Stimulated activated naive B cell treated with anti-CD40 and anti-IgM and Interleukin-4, amounts not matched to agents 10 μg/mL and 1 μg/mL and 100 μg/mL, for 72 hours (primary cell): ENCODE measurements around the gene PSMD6.

Experiments
- ATAC-seq, 2 donors: fragments of 150-1000 bp; cut with Tn5 transposase; replicated peaks; 2 replicates each; pipeline ENCODE4 v1.10.0; 2021; ENCODE audit warnings: moderate library complexity in 1 of 2
- DNase-seq: peaks from one replicate; pipeline ENCODE4 v3.0.0; 2021
- H3K27ac Mint-ChIP-seq: one replicate; pipeline ENCODE4 v1.8.0; 2022; ENCODE audit warnings: mild to moderate bottlenecking, mixed read lengths
- H3K27me3 Mint-ChIP-seq, 2 donors: one replicate each; pipeline ENCODE4 v1.8.0; 2022; ENCODE audit warnings: mixed read lengths in 2 of 2
- H3K36me3 Mint-ChIP-seq, 2 donors: one replicate each; pipeline ENCODE4 v1.8.0; 2022; ENCODE audit warnings: mixed read lengths in 2 of 2, mild to moderate bottlenecking in 1 of 2
- H3K4me1 Mint-ChIP-seq, 2 donors: one replicate each; pipeline ENCODE4 v1.8.0; 2022; ENCODE audit warnings: mixed read lengths in 2 of 2, mild to moderate bottlenecking in 1 of 2
- H3K4me3 Mint-ChIP-seq, 2 donors: one replicate each; pipeline ENCODE4 v1.8.0; 2022; ENCODE audit warnings: mild to moderate bottlenecking in 2 of 2, mixed read lengths in 2 of 2, moderate library complexity in 1 of 2
- H3K9me3 Mint-ChIP-seq, 2 donors: one replicate each; pipeline ENCODE4 v1.8.0; 2022; ENCODE audit warnings: mixed read lengths in 2 of 2, mild to moderate bottlenecking in 1 of 2

The PSMD6 gene

DNA sequence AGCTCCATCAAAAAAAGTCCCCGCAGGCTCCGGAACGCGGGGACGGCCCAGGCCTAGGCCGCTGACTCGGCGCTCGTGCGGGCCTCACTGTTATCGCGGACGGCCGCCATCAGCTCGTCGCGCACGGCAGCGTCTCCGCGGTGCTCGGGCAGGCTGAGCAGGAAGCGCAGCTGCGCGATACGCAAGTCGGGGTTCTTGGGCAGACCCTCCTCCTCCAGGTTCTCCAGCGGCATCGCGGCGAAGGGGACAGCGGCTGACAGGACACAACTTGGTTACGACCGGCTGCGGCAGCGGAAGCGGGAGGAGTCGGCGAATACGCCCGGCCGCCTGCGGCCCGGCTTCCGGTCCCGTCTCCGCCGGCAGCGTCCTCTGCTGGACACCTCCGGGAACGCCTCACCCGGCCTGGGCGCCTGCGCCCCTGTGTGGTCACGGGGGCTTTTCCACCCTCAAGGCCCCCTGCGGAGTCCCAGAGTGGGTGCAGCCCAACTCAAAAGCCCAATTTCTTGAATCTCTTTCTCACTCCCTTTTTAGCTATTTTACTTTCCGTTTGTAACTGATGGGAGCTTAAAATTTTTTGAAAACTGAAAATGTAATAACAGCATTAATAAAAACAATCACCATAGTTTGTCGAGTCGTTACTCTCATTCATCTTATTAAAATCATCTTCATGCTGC, at the start of gene PSMD6:
PSMD6 (minus strand) TSS at position 308 of the 674 bp plus-strand sequence; CDS start at position 233, 75 bp downstream.
- H3K4me3 Mint-ChIP-seq: peak within 1 kb of the TSS; percentile 80 to 91
- DNase-seq (peak; percentile 93), ATAC-seq (peak; percentile 92 to 96)
- peaks cover 11 to 15% of the 10 kb centered on the region in 2 donors for H3K27me3 Mint-ChIP-seq
- peaks cover 7 to 28% of the 10 kb centered on the region in 2 donors for H3K4me1 Mint-ChIP-seq
- peak within 1 kb of the TSS; percentile 47 for H3K27ac Mint-ChIP-seq
- no peaks in the 10 kb centered on the region for H3K9me3 Mint-ChIP-seq
- peaks cover 9 to 20% of the 10 kb centered on the region in 2 donors for H3K36me3 Mint-ChIP-seq

DNA sequence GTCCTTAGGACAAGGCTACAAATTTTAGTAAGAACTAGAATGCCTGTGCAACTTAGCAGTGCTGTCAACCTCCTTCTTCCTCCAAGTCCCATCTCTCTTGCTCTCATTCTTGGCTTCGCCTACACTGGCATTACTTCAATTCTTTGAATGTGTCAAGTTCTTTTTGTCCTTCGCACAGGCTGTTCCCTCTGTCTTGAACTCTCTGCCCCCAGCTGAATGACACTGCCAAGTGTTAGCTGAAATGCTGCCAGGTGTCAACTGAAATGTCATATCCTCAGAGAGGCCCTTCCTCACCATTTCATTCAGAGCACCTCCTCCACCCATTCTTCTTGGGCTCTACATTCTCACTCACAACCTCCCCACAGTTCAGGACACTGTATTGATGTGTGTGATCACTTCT, 48.8 kb upstream of the PSMD6 start:
- DNase-seq: no peak
- Mint-ChIP-seq H3K27me3 (peaks cover 23 to 27% of the 10 kb centered on the region in 2 donors), H3K9me3 (peaks cover 3 to 4% of the 10 kb centered on the region in 2 donors), H3K4me3 (no peak overlapping the region), H3K27ac (no peak overlapping the region), H3K36me3 (peaks cover 0 to 2% of the 10 kb centered on the region in 2 donors), H3K4me1 (no peaks in the 10 kb centered on the region)
- ATAC-seq: no peak

- no peak for ATAC-seq
- H3K27me3 Mint-ChIP-seq: peaks cover 18 to 27% of the 10 kb centered on the region in 2 donors
- H3K27ac Mint-ChIP-seq: no peak overlapping the region
- H3K4me3 Mint-ChIP-seq: no peak overlapping the region
- DNase-seq: no peak
- H3K9me3 Mint-ChIP-seq: peaks cover 3 to 4% of the 10 kb centered on the region in 2 donors
- no peaks in the 10 kb centered on the region for H3K4me1 Mint-ChIP-seq
- H3K36me3 Mint-ChIP-seq: peaks cover 0 to 2% of the 10 kb centered on the region in 2 donors
Measured at GRCh38 chr3:64070704-64071103, 47.4 kb upstream of the PSMD6 start.

DNA sequence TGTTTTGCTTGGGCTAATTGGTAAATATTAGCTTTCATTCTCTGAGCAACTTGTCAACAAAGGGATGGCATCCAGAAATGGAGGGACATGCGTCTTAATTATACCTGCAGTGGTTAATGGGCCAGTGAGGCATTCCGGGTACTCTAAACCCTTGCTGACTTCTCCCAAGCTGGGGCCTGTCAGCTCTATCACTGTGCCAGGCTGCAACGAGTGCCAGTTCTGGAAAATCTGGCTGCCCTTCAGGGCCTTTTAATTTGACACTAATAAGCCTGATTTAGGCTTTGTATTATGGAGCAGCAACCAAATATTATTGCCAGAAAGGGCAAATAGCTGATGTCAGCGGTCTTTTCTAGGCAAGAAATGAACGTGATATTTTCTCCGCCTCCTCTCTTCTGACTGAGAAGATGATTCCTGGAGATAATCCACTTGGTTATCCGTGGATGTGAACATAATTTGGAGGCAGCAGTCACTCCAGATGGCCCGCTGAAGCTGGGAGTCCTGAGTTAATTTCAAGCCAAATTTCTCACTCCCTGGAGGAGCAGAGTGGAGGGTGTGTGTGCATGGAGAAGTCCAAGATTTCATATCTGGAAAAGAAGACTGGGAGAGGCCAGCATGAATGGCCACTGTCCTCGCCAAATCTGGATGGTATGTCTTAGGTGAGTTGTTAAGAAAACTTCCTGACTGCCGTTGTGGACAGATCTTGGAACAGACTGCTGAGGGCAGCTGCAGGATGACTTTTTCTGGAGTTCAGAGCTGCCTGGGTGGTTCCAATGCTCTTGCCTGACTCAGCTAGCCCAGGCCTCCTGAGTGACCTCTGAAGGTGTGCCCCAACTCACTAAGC, 44.4 kb upstream of the PSMD6 start:
- peaks cover 3 to 4% of the 10 kb centered on the region in 2 donors for H3K9me3 Mint-ChIP-seq
- H3K4me1 Mint-ChIP-seq: no peaks in the 10 kb centered on the region
- H3K36me3 Mint-ChIP-seq: peaks cover 0 to 2% of the 10 kb centered on the region in 2 donors
- DNase-seq: no peak
- H3K4me3 Mint-ChIP-seq: no peak overlapping the region
- ATAC-seq: no peak
- H3K27ac Mint-ChIP-seq: no peak overlapping the region
- peaks cover 26 to 31% of the 10 kb centered on the region in 2 donors for H3K27me3 Mint-ChIP-seq

- DNase-seq (no peak), ATAC-seq (no peak)
- Mint-ChIP-seq H3K36me3 (no peaks in the 10 kb centered on the region), H3K4me1 (no peaks in the 10 kb centered on the region), H3K4me3 (no peak overlapping the region), H3K9me3 (no peaks in the 10 kb centered on the region), H3K27ac (no peak overlapping the region), H3K27me3 (peaks cover 12 to 26% of the 10 kb centered on the region in 2 donors)
Measured at GRCh38 chr3:64064804-64065203, 41.5 kb upstream of the PSMD6 start.

- H3K27me3 Mint-ChIP-seq: peaks cover 10 to 31% of the 10 kb centered on the region in 2 donors
- H3K9me3 Mint-ChIP-seq: no peaks in the 10 kb centered on the region
- ATAC-seq: no peak
- no peak overlapping the region for H3K27ac Mint-ChIP-seq
- no peaks in the 10 kb centered on the region for H3K36me3 Mint-ChIP-seq
- peaks cover 3 to 5% of the 10 kb centered on the region in 2 donors for H3K4me1 Mint-ChIP-seq
- DNase-seq: no peak
- H3K4me3 Mint-ChIP-seq: no peak overlapping the region
Measured at GRCh38 chr3:64063983-64064438, 40.7 kb upstream of the PSMD6 start.

DNA sequence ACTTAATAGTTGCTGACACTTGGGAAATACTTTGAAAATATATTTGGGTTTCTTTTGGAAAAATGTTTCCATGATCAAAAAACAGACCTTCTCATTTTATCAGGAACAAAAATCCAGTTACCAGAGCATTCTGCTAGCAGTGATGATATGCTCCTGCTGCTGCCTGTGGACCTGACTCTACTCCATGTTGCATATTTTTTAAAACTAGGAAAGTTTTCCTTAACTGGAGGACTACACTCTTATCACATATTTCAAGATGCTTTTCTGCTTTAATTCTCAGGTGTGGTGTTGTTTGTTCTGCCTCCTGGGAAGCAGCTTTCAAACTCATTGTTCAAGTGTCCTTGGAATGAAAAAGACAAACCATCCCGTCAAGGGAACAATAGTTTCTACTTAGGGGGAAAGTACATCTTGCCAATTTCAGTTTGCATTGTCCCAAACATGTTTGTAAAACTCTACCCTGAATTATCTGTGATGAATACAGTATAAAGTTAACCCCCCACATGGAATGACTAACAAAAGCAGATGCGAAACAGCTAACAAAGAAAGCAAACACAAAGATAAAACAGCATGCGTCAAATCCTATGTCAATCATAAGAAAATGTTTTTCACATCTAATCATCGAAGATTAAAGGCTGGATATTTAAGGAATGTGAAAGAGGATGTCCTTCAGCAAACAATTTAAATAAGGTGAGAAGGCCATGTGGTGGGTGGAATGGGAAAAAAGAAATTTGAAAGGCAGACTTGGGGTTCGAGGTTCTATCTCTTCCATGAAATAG, 40.1 kb upstream of the PSMD6 start:
- no peak for DNase-seq
- H3K36me3 Mint-ChIP-seq: no peaks in the 10 kb centered on the region
- no peak for ATAC-seq
- no peaks in the 10 kb centered on the region for H3K9me3 Mint-ChIP-seq
- peaks cover 3 to 5% of the 10 kb centered on the region in 2 donors for H3K4me1 Mint-ChIP-seq
- H3K27me3 Mint-ChIP-seq: peaks cover 10 to 33% of the 10 kb centered on the region in 2 donors
- H3K27ac Mint-ChIP-seq: no peak overlapping the region
- no peak overlapping the region for H3K4me3 Mint-ChIP-seq

DNA sequence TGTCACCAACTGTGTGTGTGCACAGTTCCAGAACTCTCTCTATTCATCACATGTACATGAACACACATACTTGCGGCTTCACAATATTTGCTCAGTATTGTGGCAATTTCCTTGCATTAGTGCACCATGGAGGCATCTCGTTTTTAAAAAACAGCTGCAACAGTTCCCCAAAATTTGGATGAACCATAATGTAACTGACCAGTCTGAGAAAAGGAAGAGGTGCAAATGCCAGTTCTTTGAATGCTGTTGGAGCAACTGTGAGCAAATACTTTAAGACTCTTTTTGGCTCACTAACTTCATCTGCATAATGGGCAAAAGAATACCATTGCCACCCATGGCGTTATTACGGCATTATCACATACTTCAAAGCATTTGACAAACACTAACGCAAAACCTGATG, 38.3 kb upstream of the PSMD6 start:
- peaks cover 4 to 5% of the 10 kb centered on the region in 2 donors for H3K4me1 Mint-ChIP-seq

DNA sequence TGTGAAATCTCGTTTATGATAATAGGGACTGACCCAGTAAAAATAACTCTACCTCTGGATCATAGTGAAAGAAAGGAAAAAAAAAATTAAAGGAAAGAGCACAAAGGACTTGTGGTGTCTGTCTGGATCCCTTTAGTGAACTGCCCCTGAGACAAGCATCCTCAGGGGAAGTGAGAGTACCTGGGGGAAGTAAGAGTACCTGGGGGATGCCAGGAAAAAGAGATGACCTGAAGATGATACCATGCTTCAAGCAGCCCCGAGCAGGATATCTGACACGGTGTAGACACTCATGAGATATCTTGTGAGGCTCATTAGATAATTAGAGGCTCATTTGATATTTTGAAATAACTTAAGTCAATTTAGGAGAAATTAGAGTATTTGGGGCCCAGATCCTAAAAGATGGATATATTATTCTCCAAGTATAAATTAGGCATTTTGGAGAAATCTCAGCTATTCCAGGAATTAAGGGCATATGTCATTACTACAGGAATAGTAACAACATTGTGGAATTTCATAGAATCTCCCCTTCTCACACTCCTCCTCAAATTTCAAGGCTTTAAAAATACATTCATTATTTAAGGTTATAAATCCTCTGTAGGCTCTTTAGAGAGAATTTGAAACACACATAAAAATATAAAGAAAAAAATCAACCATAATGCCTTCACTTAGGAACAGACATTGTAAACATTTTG, 36.3 kb upstream of the PSMD6 start:
- H3K4me1 Mint-ChIP-seq: peaks cover 4 to 5% of the 10 kb centered on the region in 2 donors
- ATAC-seq (peak in 1 of 2 donors; percentile 59), DNase-seq (no peak)
- peaks cover 37 to 63% of the 10 kb centered on the region in 2 donors for H3K27me3 Mint-ChIP-seq
- H3K36me3 Mint-ChIP-seq: no peaks in the 10 kb centered on the region
- H3K27ac Mint-ChIP-seq: no peak overlapping the region
- H3K4me3 Mint-ChIP-seq: no peak overlapping the region
- no peaks in the 10 kb centered on the region for H3K9me3 Mint-ChIP-seq

More for the DNA sequence above, 38.3 kb upstream of the PSMD6 start:
- DNase-seq (no peak), ATAC-seq (no peak)
- no peak overlapping the region for H3K27ac Mint-ChIP-seq
- no peaks in the 10 kb centered on the region for H3K9me3 Mint-ChIP-seq
- H3K36me3 Mint-ChIP-seq: no peaks in the 10 kb centered on the region
- H3K27me3 Mint-ChIP-seq: peaks cover 25 to 46% of the 10 kb centered on the region in 2 donors
- H3K4me3 Mint-ChIP-seq: no peak overlapping the region

- Mint-ChIP-seq H3K27me3 (peaks cover 33 to 63% of the 10 kb centered on the region in 2 donors), H3K27ac (no peak overlapping the region), H3K4me3 (no peak overlapping the region), H3K9me3 (no peaks in the 10 kb centered on the region), H3K4me1 (peaks cover 4 to 5% of the 10 kb centered on the region in 2 donors), H3K36me3 (no peaks in the 10 kb centered on the region)
- ATAC-seq (no peak), DNase-seq (no peak)
Measured at GRCh38 chr3:64058566-64058965, 35.3 kb upstream of the PSMD6 start.

DNA sequence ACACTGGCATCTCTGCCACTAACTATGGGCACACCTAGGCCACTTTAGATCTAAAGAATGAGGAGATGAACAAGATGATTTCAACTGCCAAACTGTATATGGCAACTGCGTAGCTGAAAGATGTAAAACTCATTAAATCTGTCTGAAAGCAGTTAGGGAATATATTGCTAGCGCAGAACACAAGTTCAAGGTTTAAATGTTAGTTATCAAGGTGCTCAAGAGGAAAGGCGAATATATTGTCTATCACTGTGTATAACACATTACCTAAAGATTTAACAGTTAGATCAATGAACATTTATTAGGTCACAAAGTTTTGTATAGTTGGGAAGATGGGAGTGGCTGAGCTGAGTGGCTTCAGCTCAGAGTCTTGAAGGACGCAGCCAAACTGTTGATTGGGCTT, 33.9 kb upstream of the PSMD6 start:
- no peak for DNase-seq
- peaks cover 4 to 5% of the 10 kb centered on the region in 2 donors for H3K4me1 Mint-ChIP-seq
- ATAC-seq: no peak
- no peak overlapping the region for H3K4me3 Mint-ChIP-seq
- H3K36me3 Mint-ChIP-seq: no peaks in the 10 kb centered on the region
- H3K27me3 Mint-ChIP-seq: peaks cover 30 to 56% of the 10 kb centered on the region in 2 donors
- no peak overlapping the region for H3K27ac Mint-ChIP-seq
- no peaks in the 10 kb centered on the region for H3K9me3 Mint-ChIP-seq

- Mint-ChIP-seq H3K36me3 (no peaks in the 10 kb centered on the region), H3K27me3 (peaks cover 30 to 51% of the 10 kb centered on the region in 2 donors), H3K9me3 (no peaks in the 10 kb centered on the region), H3K4me3 (no peak overlapping the region), H3K27ac (no peak overlapping the region), H3K4me1 (peaks cover 4 to 5% of the 10 kb centered on the region in 2 donors)
- ATAC-seq (no peak), DNase-seq (no peak)
Measured at GRCh38 chr3:64056606-64057180, 33.4 kb upstream of the PSMD6 start.

DNA sequence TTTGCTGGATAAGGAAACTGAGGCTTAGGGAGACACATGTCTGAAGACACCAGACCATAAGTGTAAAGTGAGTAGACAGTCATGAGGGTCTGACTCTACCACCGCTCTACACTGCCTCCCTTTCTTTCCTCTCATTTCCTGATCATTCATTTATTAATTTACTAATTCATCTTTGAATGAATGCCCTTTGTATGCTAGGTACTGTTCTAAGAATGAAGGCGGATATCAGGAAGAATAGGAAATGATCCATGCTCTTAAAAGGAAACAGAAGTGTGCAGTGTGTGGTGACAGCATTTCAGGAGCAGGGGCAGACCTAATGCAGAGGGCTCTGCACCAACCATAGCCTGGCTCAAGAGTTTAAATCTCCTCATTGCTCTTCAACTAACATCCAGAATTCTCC, 31.8 kb upstream of the PSMD6 start:
- H3K27ac Mint-ChIP-seq: no peak overlapping the region
- H3K36me3 Mint-ChIP-seq: no peaks in the 10 kb centered on the region
- H3K4me1 Mint-ChIP-seq: peaks cover 4 to 5% of the 10 kb centered on the region in 2 donors
- DNase-seq: no peak
- no peak for ATAC-seq
- H3K27me3 Mint-ChIP-seq: peaks cover 34 to 47% of the 10 kb centered on the region in 2 donors
- no peaks in the 10 kb centered on the region for H3K9me3 Mint-ChIP-seq
- H3K4me3 Mint-ChIP-seq: no peak overlapping the region
